ENCODE results near the gene USB1.

The USB1 gene

DNA sequence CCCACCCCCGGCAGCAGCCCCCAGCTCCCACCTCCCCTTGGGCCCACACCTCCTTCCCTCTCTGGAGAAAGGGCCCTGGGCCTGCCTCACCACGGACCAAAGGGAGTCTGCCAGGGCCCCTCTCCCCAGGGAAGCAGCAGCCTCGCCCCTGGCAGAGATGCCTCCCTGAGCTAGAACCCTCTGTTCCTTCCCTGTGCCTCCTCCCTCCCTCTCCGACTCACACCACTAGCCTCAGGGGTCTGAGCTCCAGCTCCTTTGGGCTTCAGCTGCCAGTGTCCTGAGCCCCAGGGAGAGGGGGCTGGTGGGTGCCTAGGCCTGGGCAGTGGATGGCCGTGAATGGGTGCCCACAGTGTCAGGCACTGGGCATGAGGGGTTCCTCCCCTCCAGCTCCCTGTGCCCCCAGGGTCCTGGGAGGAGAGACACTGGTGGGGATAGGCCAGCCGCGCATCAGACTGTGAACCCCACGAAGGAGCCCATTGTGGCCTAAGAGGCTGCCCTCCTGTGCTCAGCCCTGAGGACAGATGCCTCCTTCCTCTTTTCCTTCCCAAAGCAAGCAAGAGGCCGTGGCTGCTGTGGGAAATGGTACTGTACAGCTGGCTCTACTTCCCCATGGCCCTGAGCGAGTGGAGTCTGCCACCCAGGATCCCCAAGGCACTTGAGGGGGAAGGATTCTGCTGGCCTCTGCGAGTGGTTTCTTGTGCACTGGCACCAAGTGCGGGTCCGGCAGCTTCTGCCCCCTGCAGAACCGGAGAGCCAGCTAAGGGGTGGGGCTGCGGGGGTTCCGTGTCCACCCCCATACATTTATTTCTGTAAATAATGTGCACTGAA lies 45.1 kb downstream of the USB1 start:
- TF ChIP-seq, protein P1, sequence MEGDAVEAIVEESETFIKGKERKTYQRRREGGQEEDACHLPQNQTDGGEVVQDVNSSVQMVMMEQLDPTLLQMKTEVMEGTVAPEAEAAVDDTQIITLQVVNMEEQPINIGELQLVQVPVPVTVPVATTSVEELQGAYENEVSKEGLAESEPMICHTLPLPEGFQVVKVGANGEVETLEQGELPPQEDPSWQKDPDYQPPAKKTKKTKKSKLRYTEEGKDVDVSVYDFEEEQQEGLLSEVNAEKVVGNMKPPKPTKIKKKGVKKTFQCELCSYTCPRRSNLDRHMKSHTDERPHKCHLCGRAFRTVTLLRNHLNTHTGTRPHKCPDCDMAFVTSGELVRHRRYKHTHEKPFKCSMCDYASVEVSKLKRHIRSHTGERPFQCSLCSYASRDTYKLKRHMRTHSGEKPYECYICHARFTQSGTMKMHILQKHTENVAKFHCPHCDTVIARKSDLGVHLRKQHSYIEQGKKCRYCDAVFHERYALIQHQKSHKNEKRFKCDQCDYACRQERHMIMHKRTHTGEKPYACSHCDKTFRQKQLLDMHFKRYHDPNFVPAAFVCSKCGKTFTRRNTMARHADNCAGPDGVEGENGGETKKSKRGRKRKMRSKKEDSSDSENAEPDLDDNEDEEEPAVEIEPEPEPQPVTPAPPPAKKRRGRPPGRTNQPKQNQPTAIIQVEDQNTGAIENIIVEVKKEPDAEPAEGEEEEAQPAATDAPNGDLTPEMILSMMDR (IDR thresholded peaks at IDR 0.05; ENCODE audit: low read depth, low read length), result no peak
- H3K4me3 ChIP-seq (ENCODE audit: low read depth, low read length), result no peak overlapping the region
- in situ Hi-C loops (cut with HindIII; ENCODE audit: low sequenced_read_pairs), result no loop called here
- no peak for DNase-seq (ENCODE audit: low read depth, low spot score)

DNA sequence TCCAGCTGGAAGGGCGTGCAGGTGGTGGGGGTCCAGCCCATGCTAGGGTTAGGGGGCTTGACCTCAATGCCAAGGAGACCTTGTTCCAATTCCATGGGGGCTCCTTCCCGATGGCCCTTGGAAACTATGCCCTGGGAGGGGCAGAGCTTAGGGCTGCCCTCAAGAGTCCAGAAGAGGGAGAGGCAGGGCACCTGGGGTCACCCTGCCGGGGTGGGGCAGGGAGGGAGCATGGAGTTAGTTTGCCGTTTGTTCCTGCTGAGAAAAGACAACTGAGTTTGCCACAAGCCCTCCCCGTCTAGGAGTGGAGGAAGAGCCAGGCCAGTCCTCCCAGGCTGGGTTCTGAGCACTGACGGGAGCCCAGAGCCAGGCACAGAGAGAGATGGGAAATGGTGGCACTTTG lies 45.7 kb downstream of the USB1 start:
- H3K4me3 ChIP-seq (ENCODE audit: low read depth, low read length), result no peak overlapping the region
- DNase-seq (ENCODE audit: low read depth, low spot score), result no peak
- in situ Hi-C loops (cut with HindIII; ENCODE audit: low sequenced_read_pairs), result no loop called here
- TF ChIP-seq, protein P1 (IDR thresholded peaks at IDR 0.05; ENCODE audit: low read depth, low read length), result no peak

DNA sequence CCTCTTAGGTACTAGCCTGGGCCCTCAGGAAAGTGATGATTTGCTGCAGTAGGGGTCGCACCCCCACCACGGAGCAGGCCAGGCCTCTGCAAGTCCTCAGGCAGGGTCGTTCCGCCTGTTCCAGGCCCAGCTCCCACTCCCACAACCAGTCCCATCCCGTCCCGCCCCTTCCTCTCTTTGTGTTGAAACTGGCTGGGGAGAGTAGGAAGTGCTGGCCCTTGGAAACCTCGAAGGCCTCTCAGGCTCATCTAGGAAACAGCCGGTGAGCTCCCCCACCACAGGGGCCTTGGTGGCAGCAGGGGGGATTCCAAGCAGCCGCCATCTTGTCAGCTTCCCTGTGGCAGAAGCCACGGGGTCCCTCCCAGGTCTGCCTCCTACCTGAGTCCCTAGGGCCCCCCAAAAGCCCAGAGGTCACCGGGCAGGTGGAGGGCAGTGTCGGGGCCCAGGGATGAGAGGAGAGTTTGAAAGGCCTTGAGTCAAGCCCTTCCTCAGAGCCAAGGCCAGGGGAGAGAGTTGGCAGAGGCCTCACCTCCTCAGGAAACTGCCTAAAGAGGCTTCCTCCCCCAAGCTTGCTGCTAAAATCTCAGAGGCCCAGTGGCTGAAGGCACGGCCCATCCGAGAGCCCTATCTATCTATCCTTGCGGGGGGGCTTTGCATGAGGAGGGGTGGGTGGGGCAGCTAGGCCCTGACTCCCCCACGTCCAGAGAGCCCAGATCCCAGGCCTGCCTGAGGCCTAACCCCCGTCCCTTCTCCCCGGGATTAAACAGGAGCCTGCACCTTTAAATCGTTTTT lies 46.5 kb downstream of the USB1 start:
- in situ Hi-C loops (cut with HindIII; ENCODE audit: low sequenced_read_pairs), result no loop called here
- DNase-seq (ENCODE audit: low read depth, low spot score), result no peak
- no peak overlapping the region for H3K4me3 ChIP-seq (ENCODE audit: low read depth, low read length)
- TF ChIP-seq, protein P1 (IDR thresholded peaks at IDR 0.05; ENCODE audit: low read depth, low read length), result no peak

DNA sequence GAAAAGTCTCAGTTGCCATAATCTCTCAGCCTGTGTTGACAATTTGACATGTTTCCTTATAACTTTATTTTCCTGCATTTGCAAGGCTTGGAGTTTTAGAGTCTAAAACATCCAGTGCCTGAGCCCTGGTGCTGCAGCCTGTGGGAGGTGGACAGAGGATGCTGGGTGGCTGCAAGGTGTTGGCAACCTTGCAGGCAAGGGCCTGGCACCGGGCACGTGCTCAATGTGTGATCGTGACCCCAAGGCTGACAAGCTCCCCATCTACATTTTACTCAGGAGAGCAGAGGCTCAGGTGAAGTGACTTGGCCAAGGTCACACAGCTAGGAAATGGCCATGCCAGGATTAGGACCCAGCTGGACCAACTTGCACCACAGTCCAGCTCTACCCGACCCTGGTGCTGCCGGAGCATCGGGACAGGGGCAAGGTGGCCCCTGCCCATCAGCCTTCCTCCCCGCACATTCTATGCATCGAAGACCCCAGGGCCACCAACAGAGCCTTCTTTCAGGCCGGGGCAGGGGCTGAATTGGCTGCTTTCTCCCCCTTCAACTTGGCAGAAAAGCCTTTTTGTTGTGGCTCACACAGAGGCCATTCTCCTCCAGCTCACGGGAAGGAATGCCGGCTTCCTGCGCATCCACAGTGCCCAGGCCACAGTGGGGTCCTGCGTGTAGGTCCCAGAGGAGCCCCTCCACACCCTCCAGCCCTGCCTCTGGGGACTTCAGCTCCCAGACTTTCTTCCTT lies 47.5 kb downstream of the USB1 start:
- DNase-seq (ENCODE audit: low read depth, low spot score), result no peak
- in situ Hi-C loops (cut with HindIII; ENCODE audit: low sequenced_read_pairs), result no loop called here
- H3K4me3 ChIP-seq (ENCODE audit: low read depth, low read length), result no peak overlapping the region

DNA sequence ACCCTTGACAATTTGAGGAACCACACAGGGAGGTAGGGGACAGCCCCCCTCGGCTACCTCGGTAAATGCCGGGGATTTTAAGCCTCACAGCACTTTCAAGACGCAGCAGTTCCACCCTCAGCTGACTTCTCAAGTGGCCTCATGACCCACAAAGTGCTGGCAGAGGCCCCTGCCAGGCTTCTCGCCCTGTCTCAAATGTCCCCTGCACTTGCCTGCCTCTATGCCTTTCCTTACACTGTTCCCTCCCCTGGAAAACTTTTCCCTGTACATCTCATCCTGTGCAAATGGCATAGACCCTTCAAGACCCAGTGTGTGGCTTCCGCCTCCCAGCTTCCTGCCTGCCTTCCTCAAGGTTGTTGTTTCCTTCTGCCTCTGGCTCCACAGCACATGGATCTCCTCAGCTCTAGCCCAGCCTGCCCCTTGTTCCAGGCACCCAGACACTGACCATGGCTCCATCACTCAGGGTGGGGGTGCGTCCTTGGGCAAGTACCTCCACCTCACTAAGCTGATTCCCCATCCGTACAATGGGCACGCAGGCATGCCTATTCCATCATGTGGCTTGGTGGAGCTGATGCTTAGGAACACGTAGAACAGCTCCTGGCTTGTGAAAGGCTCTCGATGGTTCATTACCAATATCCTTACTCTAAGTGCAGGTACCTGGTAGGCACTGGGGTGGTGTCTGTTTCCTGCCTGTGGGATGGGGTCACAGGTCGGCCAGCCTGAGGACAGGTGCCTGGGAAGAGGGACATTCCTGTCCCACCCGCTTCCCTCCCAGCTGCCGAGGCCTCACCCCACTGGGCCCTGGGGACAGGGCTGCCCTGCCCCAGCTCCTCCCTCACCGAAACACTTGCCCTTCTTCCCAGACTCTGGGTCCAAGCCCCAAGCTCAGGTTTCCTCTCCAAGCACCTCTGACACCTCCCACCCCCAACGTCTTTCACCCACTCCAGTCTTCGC lies 48.3 kb downstream of the USB1 start:
- no peak overlapping the region for H3K4me3 ChIP-seq (ENCODE audit: low read depth, low read length)
- no peak for DNase-seq (ENCODE audit: low read depth, low spot score)
- in situ Hi-C loops (cut with HindIII; ENCODE audit: low sequenced_read_pairs), result no loop called here
- TF ChIP-seq, protein P1 (IDR thresholded peaks at IDR 0.05; ENCODE audit: low read depth, low read length), result no peak

More for the DNA sequence above, 47.5 kb downstream of the USB1 start:
- TF ChIP-seq, protein P1 (IDR thresholded peaks at IDR 0.05; ENCODE audit: low read depth, low read length), result no peak
